ENCODE measurements around the gene NME4. TPM values are rescaled to one million over a fixed set of nuclear protein-coding genes. Genes with fewer than 3 reads are reported as not detected.

The NME4 gene
- total RNA-seq, 4 donors from 2014 or later = 15.4 to 29.8 (median 19.5) TPM

DNA sequence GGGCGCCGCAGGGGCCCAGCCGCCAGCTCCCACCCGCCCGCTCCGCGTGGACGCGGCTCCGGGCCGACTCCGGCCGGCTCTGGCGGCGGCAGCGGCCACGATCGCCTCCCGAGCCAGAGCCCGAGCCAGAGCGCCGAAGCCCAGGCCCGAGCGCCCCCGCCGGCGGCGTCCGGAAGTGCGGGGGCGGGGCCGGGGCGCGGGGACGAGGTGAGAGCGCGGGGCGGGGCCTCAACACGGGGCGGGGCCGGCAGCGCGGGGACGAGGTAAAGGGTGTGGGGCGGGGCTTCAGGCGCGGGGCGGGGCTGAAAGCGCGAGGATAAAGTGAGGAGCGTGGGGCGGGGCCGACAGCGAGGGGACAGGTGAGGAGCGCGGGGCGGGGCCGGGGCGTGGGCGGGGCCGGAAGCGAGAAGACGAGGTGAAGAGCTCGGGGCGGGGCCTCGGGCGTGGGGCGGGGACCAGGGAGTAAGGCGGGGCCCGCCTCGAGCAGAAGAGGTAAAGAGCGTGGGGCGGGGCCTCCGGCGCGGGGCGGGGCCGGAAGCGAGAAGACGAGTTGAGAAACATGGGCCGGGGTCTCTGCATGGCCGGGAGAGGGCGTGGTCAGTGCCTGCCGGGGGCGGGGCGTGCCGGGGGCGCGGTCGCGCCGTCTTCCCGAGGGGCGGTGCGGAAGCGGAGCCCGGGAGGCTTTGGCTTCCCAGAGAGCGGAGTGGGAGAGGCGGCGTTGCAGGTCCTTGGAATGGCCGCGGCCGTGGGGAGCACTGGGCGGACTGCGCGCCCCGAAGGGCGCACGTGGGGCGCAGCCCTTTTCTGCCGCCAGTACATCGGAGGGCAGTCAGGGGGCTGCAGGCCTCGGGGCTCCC, 44.2 kb upstream of the NME4 start, which contains the start of gene AXIN1:
Gene AXIN1, minus strand, starts transcription at position 177 of the 857 bp plus-strand sequence. CDS start 5,698 bp downstream, outside the sequence.
- H3K4me3 ChIP-seq (ENCODE audit: low read depth, poor library complexity, severe bottlenecking) = peak within 1 kb of the TSS; percentile 43
- intact Hi-C loops (cut with DNase I; ENCODE audit: low total_unique reads) = no loop called here
- TF ChIP-seq POLR2A (IDR thresholded peaks at IDR 0.05) = no peak
- TF ChIP-seq, protein P1, sequence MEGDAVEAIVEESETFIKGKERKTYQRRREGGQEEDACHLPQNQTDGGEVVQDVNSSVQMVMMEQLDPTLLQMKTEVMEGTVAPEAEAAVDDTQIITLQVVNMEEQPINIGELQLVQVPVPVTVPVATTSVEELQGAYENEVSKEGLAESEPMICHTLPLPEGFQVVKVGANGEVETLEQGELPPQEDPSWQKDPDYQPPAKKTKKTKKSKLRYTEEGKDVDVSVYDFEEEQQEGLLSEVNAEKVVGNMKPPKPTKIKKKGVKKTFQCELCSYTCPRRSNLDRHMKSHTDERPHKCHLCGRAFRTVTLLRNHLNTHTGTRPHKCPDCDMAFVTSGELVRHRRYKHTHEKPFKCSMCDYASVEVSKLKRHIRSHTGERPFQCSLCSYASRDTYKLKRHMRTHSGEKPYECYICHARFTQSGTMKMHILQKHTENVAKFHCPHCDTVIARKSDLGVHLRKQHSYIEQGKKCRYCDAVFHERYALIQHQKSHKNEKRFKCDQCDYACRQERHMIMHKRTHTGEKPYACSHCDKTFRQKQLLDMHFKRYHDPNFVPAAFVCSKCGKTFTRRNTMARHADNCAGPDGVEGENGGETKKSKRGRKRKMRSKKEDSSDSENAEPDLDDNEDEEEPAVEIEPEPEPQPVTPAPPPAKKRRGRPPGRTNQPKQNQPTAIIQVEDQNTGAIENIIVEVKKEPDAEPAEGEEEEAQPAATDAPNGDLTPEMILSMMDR (IDR thresholded peaks at IDR 0.05) = no peak
- DNase-seq (ENCODE audit: low spot score in 2 of 2) = peak; percentile 100
- 2% methylated on average over 63 to 72 of the region's 113 CpGs for WGBS, 2 donors

DNA sequence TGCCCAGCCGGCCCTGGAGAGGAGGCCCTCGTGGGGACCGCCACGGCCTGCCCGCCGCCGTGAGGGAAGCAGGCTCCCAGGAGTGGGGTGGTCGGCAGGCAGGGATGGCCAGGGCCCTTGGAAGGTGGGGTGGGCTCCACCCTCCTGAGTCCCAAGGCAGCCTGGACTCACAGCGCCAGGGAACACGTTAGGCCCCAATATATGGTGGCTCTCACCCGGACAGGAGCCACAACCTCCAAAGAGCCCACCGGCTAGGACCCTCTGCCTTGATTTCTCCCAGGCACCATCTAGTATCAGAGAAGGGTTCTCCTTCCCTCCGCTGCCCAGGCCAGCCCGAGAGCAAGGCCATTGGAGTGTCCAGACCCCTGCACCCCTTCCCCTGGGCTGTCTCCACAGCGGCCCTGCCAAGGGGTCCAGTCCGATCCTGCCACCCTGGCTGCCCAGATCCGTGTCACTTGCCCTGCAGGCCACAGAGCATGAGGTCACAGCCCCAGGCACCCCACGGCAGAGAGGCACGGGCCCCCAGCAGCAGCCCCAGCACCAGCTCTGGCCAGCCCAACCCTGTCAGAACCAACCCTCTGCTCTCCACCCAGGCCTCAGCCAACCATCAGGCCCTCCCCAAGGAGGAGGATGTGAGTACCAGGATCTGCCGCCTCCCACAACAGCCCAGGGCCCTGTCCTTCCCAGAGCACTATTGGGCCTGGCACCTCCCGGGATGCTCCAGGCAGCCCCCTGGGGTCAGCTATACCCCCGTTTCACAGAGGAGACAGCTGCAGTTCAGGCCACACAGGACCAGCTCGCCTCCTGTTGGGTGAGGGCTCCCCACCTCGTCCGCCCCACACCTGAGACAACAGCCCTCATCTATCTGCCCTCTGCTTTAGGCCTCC, 43.4 kb upstream of the NME4 start:
- 57 to 78% methylated on average over 16 to 24 of the region's 25 CpGs for WGBS, 2 donors
- TF ChIP-seq, protein P1 (IDR thresholded peaks at IDR 0.05) = no peak
- TF ChIP-seq POLR2A (IDR thresholded peaks at IDR 0.05) = no peak
- peak overlapping the region; percentile 11 for H3K4me3 ChIP-seq (ENCODE audit: low read depth, poor library complexity, severe bottlenecking)
- no peak for DNase-seq (ENCODE audit: low spot score in 2 of 2)
- intact Hi-C loops (cut with DNase I; ENCODE audit: low total_unique reads) = no loop called here

DNA sequence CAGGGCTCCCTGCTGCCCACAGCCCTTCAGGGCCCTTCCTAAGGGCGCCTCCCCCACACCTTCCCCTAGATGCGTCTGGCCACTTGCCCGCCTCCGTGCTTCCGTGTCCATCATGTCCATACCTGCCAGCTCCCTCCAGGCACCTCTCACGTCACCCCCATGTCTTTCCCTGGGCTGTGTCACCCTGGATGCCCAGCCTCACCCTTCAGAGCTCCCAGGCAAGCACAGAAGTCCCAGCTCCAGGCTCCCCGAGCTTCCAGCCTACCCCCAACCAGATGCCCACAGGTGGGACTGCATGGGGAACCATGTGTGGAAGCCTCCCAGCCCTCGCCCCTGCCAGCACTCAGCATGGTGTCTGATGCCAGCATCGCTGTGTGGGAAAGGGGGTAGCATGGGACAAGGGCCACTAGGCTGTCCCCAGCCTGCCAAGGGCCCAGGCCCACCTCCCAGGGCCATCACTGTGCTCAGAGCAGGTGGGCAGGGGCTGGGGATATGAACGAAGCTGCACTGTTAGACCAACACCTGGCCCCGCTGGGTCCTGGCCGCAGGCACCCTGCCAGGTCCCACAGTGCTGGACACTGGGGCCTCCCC, 42.6 kb upstream of the NME4 start:
- intact Hi-C loops (cut with DNase I; ENCODE audit: low total_unique reads) = no loop called here
- DNase-seq (ENCODE audit: low spot score in 2 of 2) = no peak
- WGBS, 2 donors = 69 to 78% methylated on average over 11 to 12 of the region's 12 CpGs
- TF ChIP-seq POLR2A (IDR thresholded peaks at IDR 0.05) = no peak
- TF ChIP-seq, protein P1 (IDR thresholded peaks at IDR 0.05) = no peak
- H3K4me3 ChIP-seq (ENCODE audit: low read depth, poor library complexity, severe bottlenecking) = no peak overlapping the region

DNA sequence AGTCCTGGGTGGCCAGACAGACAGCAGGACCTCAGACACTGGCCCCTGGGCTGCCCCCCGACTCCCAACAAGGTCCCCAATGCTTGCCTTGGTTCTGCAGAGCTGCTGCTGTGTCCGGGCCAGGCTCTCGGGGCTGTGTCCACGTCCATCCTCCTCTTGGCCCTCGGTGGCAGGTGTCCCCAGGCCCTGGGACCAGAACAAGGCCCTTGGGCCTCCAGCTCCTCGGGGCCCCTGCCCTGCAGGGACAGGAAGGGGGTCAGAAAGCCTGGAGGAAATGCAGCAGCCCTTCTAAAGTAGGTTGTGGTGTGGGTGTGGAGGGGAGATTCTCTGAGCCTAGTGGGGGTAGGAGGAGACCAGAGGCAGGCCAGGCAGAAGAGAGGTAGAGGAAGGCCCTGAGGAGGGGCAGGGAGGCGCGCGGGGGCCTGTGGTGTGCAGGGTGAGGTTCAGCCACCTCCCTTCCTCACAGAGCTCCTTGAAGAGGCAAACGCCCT, 42.0 kb upstream of the NME4 start:
- DNase-seq (ENCODE audit: low spot score in 2 of 2) = no peak
- intact Hi-C loops (cut with DNase I; ENCODE audit: low total_unique reads) = no loop called here
- no peak overlapping the region for H3K4me3 ChIP-seq (ENCODE audit: low read depth, poor library complexity, severe bottlenecking)
- TF ChIP-seq, protein P1 (IDR thresholded peaks at IDR 0.05) = no peak
- no peak for TF ChIP-seq POLR2A (IDR thresholded peaks at IDR 0.05)
- WGBS, 2 donors = 74 to 86% methylated on average over 10 of the region's 10 CpGs

DNA sequence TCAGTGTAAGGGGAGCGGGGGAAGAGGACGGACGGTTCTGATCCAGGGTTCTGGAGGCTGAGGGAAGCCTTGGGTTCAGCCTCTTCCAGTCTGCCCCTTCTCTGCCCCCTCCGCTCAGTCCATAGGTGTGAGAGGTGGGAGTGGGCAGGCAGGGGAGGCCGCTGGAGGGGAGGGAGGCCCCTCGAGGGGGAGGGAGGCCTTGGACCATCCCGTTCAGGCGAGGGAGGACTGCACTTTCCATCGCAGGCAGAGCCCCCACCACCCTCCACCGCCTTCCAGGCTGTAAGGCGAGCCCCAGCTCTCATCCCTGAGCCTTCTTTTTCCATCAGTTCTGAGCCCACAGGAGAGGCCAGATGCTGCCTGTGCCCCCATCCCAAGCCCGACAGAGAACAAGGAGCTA, 40.3 kb upstream of the NME4 start:
- intact Hi-C loops (cut with DNase I; ENCODE audit: low total_unique reads) = no loop called here
- WGBS, 2 donors = 69 to 73% methylated on average over 11 to 12 of the region's 12 CpGs
- TF ChIP-seq POLR2A (IDR thresholded peaks at IDR 0.05) = no peak
- TF ChIP-seq, protein P1 (IDR thresholded peaks at IDR 0.05) = no peak
- H3K4me3 ChIP-seq (ENCODE audit: low read depth, poor library complexity, severe bottlenecking) = no peak overlapping the region
- no peak for DNase-seq (ENCODE audit: low spot score in 2 of 2)

All from lower leg skin (tissue), 4 donors.